GM21528 (cell line): ENCODE measurements around the gene NLRC5.
A peak's percentile ranks its signal among the peaks of the same experiment; 100 is the strongest.
"Not testable (repeated sequence)": the region's sequence is repeated elsewhere in the genome, so short reads cannot be mapped to it uniquely, and the experiment has no call there.

ENCODE experiments used
- ATAC-seq: cut with Tn5 transposase; IDR thresholded peaks from one replicate; pipeline ENCODE4 v1.9.1; 2021; ENCODE audit warnings: mild to moderate bottlenecking, moderate library complexity; ENCODE audit not compliant: unreplicated experiment, low FRiP score

Gene NLRC5

DNA sequence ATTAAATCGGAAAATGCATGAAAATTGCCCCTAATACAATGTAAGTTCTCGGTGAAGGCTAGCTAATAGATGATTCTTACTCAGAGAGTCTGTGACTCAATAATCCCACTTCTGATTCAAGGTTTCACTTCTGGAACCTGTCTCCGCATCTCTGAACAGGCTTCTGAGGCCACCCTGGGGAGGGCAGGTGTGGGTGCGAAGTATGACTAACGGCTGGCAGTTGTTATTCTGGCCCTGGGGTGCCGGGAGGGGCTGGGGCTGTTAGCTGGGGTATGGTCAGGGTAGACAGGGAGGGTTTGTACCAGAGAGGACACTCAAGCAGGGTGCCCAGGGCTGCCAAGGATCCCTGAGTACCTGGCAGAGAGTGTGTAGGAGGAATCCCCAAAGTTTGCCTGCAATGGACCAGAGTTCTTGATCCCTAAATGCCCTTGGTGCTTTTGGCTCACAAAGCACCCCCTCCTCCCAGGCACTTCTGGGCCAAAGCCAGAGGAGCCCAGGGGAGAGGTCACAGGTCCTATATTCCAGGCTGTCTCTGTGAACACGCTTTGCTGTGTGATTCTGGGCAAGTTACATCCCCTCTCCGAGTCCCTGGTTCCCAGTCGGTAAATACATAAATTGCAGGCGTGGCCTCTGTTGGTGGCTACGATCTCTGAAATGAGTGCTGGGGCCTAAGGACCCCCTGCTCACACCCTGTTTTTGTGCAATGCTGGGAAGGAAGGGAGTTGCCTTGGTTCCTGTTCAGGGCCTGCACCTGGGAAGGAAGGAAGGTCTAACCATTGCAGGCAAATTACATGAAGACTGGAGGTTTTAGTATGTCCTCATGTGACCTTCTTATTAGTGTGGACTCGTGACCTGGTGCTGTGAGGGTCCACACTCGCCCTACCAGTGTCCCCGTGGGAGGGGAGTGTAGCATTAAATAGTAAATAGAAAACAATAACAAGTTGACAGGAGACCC lies 53.1 kb downstream of the NLRC5 start:
- ATAC-seq, result peak; percentile 56

DNA sequence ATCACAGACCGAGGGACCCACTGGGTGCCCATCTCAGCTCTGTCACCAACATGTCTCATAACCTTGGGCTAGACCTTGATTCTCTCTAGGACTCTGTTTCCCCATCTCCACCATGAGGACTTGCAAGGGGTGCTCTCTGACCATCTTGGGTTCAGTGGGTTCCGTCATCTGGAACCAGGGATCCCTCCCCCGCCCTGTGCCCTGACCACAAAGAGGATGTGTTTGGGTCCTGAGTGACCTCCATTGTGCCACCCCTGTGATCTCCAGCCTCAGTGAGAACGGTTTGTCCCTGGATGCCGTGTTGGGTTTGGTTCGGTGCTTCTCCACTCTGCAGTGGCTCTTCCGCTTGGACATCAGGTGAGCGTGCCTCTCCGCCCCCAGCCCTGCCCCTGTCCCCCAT lies 53.9 kb downstream of the NLRC5 start:
- ATAC-seq, result no peak

DNA sequence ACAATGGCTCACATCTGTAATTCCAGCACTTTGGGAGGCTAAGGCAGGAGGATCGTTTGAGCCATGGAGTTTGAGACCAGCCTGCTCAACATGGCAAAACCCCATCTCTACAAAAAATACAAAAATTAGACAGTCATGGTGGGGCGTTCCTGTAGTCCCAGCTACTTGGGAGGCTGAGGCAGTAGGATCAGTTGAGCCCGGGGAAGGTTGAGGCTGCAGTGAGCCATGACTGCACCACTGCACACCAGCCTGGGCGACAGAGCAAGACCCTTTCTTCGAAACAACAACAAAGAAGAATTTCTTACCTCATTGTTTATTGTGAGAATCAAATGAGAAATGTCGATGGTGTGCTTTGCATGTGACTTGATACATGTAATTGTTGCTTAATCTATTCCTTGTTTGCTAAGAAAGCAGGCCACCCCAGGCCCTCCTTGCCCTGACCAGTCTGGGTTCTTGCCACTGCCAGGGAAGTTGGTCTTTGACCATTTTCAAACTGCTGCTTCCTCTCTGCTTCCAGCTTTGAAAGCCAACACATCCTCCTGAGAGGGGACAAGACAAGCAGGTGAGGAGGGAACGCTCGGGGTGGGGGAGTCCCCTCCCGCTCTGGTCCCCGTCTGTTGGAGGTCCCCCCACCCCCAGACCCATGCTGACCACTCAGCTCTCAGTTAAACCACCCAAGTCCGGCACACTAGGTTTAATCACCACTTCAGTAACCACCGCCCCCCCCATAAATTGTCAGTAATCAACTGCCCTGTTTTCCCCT lies 55.8 kb downstream of the NLRC5 start:
- no peak for ATAC-seq

DNA sequence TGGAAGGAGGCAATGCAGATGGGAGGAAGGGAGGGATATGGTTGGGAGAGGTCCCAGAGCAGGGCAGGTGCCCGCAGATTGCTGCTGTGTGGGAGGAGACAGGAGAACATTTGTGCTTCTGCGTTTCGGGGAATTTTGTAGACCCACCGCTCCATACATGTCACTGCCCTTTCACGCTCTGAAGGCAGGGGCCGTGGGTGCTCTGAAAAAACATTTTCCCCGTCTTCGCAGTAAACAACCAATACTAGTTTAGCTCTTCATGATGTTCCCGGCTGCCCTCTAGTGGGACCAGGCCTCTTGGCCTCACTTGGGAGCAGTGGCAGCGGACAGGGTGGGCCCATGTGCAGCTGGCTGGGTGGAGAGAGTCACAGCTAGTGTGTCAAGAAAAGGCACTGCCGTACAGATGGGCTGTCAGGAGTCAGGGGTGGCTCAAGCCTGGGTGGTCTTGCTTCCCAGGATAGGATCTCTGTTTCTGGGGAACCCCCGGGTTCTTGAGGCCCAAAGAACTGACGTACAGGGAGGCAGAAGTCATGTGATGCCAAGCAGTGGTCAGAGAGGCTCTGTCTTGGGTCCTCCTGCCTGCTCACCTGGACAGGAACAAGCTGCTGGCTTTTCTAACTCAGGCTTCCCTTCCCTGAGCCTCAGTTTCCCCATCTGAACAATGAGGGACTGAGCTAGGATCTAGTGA lies 56.5 kb downstream of the NLRC5 start:
- no peak for ATAC-seq

DNA sequence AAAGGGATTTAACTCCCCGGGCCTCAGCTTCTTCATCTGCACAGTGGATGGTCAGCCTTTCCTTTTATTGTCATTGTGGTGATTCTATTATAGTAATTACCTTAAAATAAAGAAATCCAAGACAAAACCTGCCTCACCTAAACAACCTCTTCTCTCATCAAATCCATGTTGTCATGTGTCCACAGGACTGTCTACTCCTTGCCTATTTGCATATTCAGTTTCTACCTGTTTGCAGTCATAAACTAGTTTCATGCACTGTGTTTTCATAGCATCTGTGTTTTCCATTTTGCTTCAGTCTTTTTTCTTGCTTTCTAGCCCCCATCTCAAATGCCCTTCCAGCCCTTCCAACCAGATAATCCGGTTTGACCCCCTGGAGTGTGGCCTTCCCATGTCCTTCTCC lies 58.7 kb downstream of the NLRC5 start:
- ATAC-seq, result peak; percentile 56

DNA sequence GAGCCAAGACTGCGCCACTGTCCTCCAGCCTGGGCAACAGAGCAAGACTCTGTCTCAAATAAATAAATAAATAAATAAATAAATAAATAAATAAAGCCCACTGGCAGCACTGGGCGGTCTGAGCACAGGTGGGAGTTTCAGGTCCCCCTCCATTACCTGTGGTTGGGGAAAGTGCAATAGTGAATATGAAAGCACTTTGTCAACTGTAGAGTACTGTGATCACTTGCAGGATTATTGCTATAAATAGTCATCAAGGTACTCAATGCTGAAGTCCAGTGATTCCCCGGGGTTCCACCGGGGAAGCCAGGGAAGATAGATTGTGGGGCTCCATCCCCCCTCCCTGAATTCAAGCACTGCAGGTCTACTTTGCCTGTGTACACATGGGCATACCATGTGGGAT lies 60.3 kb downstream of the NLRC5 start:
- ATAC-seq, result no peak

DNA sequence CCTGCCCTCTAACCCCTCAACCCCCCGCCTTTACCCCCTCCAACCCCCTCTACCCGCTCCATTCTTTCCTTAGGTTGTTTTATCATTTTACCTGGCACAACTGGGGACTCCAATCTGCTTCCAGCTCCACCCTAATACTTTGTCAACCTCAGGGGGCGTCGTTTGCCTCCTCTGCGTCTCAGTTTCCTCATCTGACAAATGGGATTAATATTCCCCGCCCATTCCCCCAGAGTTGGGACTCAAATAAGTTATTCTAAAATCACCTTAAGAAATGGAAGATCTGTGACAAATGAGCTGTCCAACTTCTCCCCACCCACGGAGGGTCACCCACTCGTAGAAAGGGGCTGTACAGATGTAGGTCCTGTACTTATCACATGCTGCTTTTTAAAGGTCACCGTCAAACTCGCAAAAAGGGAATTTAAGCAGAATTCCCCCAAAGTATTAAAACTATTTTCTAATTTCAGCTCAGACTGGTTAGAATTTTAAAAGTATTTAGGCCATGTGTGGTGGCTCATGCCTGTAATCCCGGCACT lies 62.4 kb downstream of the NLRC5 start:
- no peak for ATAC-seq

DNA sequence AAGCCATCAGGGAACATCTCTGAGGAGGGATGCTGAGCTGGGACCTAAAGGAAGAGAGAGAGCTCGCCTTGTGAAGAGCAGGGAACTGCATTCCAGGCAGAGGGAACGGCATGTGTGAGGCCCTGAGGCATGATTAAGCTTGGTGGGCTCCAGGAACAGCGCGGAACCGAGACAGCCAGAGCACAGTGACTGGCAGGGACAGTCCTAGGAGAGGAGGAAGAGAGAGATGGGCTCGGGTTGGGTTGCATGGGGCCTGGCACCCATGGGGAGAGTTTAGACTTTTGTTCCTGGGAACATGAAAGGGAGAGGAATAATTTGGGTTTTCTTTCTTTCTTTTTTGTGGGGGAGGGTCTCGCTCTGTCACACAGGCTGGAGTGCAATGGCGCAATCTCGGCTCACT lies 63.8 kb downstream of the NLRC5 start:
- no peak for ATAC-seq

DNA sequence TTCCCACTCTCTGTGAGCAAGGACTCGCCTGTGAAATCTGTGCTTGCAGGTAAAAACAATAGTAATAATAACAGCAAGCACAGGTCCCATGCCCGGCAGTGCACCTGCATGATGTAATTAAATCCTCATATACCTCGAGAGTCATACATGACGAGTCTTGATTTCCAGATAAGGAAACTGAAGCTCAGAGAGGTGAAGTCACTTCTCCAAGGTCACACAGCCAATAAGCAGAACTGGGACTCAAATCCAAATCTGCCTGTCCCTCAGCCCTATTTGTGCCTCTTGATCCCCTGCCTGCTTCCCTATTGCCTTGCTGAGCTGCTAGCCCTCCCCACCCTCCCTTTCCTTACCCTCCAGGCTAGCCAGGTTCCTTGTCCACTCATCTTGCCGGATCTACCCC lies 65.0 kb downstream of the NLRC5 start:
- ATAC-seq, result no peak

DNA sequence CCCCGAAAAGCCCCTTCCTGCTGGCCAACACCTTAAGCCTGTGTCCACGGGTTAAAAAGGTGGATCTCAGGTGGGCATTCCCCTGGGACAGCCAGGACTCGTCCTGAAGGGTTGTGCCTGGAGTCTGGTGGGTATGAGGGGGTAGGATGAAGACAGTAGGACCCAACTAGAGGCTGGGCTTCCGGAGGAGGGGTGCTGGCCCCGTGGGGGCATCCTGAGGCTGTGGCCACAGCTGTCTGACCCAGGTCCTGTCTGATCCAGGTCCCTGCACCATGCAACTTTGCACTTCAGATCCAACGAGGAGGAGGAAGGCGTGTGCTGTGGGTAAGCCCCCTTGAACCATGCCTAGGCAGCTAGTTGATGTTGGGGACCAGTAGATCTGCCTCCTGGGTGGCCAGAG lies 65.4 kb downstream of the NLRC5 start:
- ATAC-seq, result no peak

DNA sequence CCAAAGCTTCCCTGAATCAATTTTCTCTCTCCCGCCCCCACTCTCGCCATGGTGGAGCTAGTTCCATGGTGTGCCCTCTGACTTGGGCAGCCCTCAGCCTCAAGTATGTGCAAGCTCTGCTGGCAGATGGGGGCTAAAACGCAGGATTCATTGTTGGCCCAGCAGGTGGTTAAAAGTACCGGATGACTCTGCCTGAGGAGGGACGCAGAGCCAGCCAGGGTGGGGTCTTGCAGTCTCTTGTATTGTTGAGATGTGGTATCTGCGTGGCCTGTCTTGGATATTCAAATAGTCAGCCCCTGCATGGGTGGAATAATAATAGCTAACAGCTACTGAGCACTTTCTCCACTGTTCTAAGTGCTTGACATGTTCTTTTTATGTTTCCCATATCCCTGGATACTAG lies 66.3 kb downstream of the NLRC5 start:
- no peak for ATAC-seq

DNA sequence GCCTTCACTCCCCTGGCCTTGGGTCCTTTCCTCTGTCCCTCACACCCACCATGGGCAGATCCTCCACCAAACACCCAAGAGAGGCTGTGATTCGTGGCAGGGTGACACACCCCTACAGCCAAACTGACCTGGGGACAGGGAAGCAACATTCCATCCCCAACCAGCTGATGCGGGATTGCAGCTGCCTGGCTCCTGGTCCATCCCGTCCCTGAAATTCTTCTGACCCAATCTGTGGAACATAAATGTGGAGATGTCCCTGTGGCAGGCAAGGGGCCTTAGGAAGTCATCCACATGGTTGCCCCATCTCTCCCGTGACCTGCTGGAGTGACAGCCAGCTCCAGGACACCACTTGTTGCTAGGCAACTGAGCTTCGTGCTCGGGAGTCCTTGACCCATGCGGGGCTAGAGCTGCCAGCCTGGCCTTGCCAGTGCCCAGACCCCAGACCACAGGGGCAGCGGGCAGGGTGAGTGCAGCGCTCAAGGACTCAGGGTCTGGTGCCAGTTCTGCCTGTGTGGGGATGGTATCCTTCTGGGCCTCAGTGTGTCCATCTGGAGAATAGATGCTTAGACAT lies 69.0 kb downstream of the NLRC5 start:
- no peak for ATAC-seq

DNA sequence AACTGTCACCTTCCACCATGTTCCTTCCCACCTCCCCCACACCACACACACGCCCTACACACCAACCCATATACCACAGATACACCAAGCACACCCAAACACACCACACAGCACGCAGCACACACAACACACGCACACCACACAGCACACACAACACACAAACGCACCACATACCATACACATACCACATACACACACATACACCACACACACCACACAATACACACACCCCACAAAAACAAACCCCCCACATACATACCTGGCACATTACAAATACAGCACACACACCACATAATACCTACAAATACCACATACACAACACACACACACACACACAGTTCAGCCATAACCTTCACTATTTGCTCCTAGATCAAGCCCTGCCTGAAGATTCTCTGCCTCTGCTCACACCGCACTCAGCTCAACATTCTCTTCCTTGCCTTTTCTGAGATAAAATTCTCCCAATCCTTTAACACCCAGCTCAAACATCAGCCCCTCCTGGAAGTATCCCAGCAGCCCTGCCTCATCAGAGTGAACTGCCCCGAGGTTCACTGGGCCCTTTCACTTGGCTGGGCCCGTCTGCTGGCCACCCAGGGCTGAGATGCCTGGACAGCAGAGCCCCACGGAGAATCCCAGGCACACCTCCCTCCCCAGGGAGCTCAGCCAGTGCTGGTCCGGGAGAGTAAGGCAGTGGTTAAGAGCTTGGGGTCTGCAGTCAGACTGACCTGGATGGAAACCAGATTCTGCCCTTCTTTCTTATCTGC lies 71.1 kb downstream of the NLRC5 start:
- ATAC-seq, result no peak

DNA sequence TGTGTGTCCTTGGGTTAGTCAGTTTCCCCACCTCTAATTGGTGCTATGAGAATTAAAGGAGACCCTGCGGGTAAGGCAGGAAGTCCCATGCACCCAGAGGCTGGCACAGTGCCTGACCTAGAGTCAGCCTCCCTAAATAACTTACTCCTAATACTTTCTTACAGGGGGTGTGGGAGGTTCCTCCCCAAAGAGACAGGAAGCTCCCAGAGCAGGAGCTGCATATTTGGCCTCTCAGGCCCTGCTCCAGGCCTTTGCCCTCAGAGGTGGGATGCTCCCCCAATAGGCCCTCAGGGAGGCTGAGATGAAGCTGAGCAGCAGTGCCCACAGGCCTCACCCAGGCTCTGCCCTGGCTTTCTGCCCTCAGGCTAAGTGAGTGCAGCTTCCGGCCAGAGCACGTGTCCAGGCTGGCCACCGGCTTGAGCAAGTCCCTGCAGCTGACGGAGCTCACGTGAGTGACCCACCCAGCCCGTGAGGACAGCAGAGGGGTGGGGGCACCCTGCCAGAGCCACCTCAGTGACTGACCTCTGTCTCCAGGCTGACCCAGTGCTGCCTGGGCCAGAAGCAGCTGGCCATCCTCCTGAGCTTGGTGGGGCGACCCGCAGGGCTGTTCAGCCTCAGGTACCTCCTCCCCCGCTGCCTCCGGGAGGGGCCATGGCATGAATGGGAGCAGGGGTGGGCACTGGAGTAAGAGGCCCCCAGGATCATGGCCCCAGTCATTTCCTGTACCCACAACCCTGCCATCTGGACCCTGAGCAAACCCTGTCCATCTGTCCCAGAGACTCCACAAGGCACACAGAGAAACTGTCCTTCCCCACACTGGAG lies 71.9 kb downstream of the NLRC5 start:
- ATAC-seq, result no peak

DNA sequence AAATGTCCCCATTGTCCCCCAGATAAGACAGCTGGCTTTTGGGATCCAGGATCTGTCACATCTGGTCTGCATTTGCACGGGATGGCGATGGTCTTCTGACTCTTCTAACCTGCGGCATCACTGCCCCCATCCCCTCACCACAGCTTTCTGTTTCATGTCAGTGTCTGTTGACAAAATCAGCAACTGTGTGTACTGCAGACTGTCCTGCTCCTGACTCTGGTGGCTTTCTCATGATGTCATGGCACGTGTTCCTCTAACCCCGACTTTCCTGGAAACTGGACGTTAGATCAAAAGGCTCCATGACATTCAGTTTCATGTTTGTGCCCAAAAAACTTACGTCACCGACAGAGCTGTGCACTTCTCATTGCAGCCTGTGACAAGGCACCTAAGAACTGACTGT lies 73.0 kb downstream of the NLRC5 start:
- no peak for ATAC-seq

DNA sequence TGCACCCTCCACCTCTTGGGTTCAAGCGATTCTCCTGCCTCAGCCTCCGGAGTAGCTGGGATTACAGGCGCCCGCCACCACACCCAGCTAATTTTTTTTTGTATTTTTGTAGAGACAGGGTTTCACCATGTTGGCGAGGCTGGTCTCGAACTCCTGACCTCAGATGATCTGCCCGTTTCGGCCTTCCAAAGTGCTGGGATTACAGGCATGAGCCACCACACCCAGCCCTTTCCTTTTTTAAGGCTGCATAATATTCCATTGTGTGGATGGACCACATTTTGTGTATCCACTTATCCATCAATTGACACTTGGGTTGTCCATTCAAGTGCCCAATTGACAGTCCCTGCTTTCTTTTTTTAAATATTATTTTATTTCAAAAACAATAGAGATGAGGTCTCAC lies 73.8 kb downstream of the NLRC5 start:
- ATAC-seq, result not testable (repeated sequence)

DNA sequence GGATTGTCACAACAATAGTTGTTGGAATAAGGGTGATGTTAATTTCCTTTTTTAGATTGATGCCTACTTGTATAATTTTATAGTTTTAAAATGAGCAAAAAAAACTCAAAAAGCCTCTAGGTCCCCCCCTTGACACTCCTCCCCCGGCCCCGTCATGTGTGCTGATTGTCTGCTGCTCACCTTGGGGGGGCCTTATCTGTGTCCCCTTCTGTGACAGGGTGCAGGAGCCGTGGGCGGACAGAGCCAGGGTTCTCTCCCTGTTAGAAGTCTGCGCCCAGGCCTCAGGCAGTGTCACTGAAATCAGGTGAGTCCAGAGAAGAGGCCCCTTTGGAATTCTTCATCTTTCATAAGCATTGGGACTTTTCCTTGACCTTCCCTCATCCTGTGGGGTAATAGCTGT lies 75.6 kb downstream of the NLRC5 start:
- ATAC-seq, result no peak

DNA sequence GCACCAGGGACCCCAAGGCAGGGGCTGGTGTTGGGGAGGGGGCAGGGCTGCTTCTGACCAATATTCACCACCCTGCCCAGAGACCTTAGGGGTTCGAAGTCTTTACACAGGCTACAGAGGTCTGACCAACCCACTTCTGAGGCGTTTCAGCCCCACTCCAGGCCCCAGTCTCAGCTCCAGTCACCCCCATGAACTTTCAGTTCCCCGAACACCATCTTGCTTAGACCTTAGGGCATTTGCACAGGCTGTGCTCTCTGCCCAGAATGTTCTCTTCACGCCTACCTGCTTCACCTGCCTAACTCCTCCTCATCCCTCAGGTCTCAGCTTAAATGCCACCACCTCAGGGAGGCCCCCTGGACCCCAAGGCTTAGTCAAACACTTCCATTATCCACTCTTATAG lies 77.3 kb downstream of the NLRC5 start:
- no peak for ATAC-seq

DNA sequence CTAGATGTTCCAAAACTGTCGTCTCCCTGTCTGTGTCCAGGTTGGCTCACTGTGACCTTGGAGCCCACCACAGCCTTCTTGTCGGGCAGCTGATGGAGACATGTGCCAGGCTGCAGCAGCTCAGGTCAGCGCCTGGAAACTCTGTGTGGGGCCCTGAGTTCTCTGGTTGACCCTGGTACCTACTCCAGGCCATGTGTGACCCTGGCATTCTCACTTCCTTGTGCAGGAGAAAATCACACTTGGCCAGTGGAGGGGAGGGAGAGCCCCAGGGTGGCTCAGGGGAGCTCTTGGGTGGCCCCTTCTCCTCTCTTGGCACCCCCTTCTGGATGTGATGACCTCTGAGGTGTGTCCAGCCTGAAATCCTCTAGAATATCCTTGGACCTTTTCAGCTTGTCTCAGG lies 78.0 kb downstream of the NLRC5 start:
- ATAC-seq, result no peak
